ENCODE results near the gene CNGA1.
"Not testable (repeated sequence)": the region's sequence is repeated elsewhere in the genome, so short reads cannot be mapped to it uniquely, and the experiment has no call there.

The CNGA1 gene

GRCh38 chr4:47929682-47930201, 86.7 kb downstream of the CNGA1 start:
- no peaks in the 10 kb centered on the region for H3K27me3 ChIP-seq (ENCODE audit: control insufficient read depth, insufficient read depth, low read length)
- H3K4me1 ChIP-seq (ENCODE audit: control insufficient read depth, insufficient read depth, low read length), result no peaks in the 10 kb centered on the region
- no peak overlapping the region for H3K4me3 ChIP-seq (ENCODE audit: low read depth, low read length)
- H3K9me3 ChIP-seq (ENCODE audit: control insufficient read depth, insufficient read depth, low read depth, low read length), result 0 out of 2 replicates have a peak, but pooled peaks cover 5% of the 10 kb centered on the region
- no peak overlapping the region for H3K9ac ChIP-seq (ENCODE audit: low read length)
- no peak overlapping the region for H3K27ac ChIP-seq (ENCODE audit: low read depth, low read length)
- no peaks in the 10 kb centered on the region for H3K36me3 ChIP-seq (ENCODE audit: control insufficient read depth, insufficient read depth, low read length)

- Histone ChIP-seq H3K36me3 (ENCODE audit: control insufficient read depth, insufficient read depth, low read length) (no peaks in the 10 kb centered on the region), H3K27me3 (ENCODE audit: control insufficient read depth, insufficient read depth, low read length) (no peaks in the 10 kb centered on the region), H3K4me3 (ENCODE audit: low read depth, low read length) (peak overlapping the region; percentile 41), H3K4me1 (ENCODE audit: control insufficient read depth, insufficient read depth, low read length) (peaks cover 10% of the 10 kb centered on the region), H3K27ac (ENCODE audit: low read depth, low read length) (no peak overlapping the region), H3K9ac (ENCODE audit: low read length) (no peak overlapping the region), H3K9me3 (ENCODE audit: control insufficient read depth, insufficient read depth, low read depth, low read length) (no peaks in the 10 kb centered on the region)
Measured at GRCh38 chr4:47926667-47927258, 89.7 kb downstream of the CNGA1 start.

- peaks cover 10% of the 10 kb centered on the region for H3K4me1 ChIP-seq (ENCODE audit: control insufficient read depth, insufficient read depth, low read length)
- not testable (repeated sequence) for H3K36me3 ChIP-seq (ENCODE audit: control insufficient read depth, insufficient read depth, low read length); H3K9me3 ChIP-seq (ENCODE audit: control insufficient read depth, insufficient read depth, low read depth, low read length); H3K27me3 ChIP-seq (ENCODE audit: control insufficient read depth, insufficient read depth, low read length); H3K4me3 ChIP-seq (ENCODE audit: low read depth, low read length); H3K27ac ChIP-seq (ENCODE audit: low read depth, low read length); H3K9ac ChIP-seq (ENCODE audit: low read length)
Measured at GRCh38 chr4:47923261-47923608, 93.2 kb downstream of the CNGA1 start.

GRCh38 chr4:47922436-47923260, 93.8 kb downstream of the CNGA1 start:
- H3K4me3 ChIP-seq (ENCODE audit: low read depth, low read length), result 0 out of 2 replicates have a peak overlapping the region, but pooled peaks have one; percentile 3
- not testable (repeated sequence) for H3K9ac ChIP-seq (ENCODE audit: low read length); H3K27ac ChIP-seq (ENCODE audit: low read depth, low read length); H3K36me3 ChIP-seq (ENCODE audit: control insufficient read depth, insufficient read depth, low read length); H3K9me3 ChIP-seq (ENCODE audit: control insufficient read depth, insufficient read depth, low read depth, low read length); H3K27me3 ChIP-seq (ENCODE audit: control insufficient read depth, insufficient read depth, low read length)
- H3K4me1 ChIP-seq (ENCODE audit: control insufficient read depth, insufficient read depth, low read length), result peaks cover 10% of the 10 kb centered on the region

GRCh38 chr4:47917163-47917562, 99.3 kb downstream of the CNGA1 start:
- not testable (repeated sequence) for H3K9ac ChIP-seq (ENCODE audit: low read length); H3K27ac ChIP-seq (ENCODE audit: low read depth, low read length); H3K27me3 ChIP-seq (ENCODE audit: control insufficient read depth, insufficient read depth, low read length); H3K4me3 ChIP-seq (ENCODE audit: low read depth, low read length); H3K36me3 ChIP-seq (ENCODE audit: control insufficient read depth, insufficient read depth, low read length); H3K4me1 ChIP-seq (ENCODE audit: control insufficient read depth, insufficient read depth, low read length); H3K9me3 ChIP-seq (ENCODE audit: control insufficient read depth, insufficient read depth, low read depth, low read length)

GRCh38 chr4:47915378-47915777, 101.1 kb downstream of the CNGA1 start:
- peak overlapping the region; percentile 90 for H3K4me3 ChIP-seq (ENCODE audit: low read depth, low read length)
- H3K9me3 ChIP-seq (ENCODE audit: control insufficient read depth, insufficient read depth, low read depth, low read length), result no peaks in the 10 kb centered on the region
- no peaks in the 10 kb centered on the region for H3K27me3 ChIP-seq (ENCODE audit: control insufficient read depth, insufficient read depth, low read length)
- peaks cover 17% of the 10 kb centered on the region for H3K36me3 ChIP-seq (ENCODE audit: control insufficient read depth, insufficient read depth, low read length)
- no peak overlapping the region for H3K27ac ChIP-seq (ENCODE audit: low read depth, low read length)
- H3K9ac ChIP-seq (ENCODE audit: low read length), result no peak overlapping the region
- peaks cover 4% of the 10 kb centered on the region; the same call in 1 of the 2 replicates for H3K4me1 ChIP-seq (ENCODE audit: control insufficient read depth, insufficient read depth, low read length)

- peaks cover 4% of the 10 kb centered on the region; the same call in 1 of the 2 replicates for H3K4me1 ChIP-seq (ENCODE audit: control insufficient read depth, insufficient read depth, low read length)
- no peaks in the 10 kb centered on the region for H3K27me3 ChIP-seq (ENCODE audit: control insufficient read depth, insufficient read depth, low read length)
- no peak overlapping the region for H3K27ac ChIP-seq (ENCODE audit: low read depth, low read length)
- H3K9ac ChIP-seq (ENCODE audit: low read length), result peak overlapping the region; percentile 7
- peak overlapping the region; percentile 90 for H3K4me3 ChIP-seq (ENCODE audit: low read depth, low read length)
- no peaks in the 10 kb centered on the region for H3K9me3 ChIP-seq (ENCODE audit: control insufficient read depth, insufficient read depth, low read depth, low read length)
- H3K36me3 ChIP-seq (ENCODE audit: control insufficient read depth, insufficient read depth, low read length), result peaks cover 22% of the 10 kb centered on the region
Measured at GRCh38 chr4:47914926-47915237, 101.6 kb downstream of the CNGA1 start.

- peaks cover 4% of the 10 kb centered on the region; the same call in 1 of the 2 replicates for H3K4me1 ChIP-seq (ENCODE audit: control insufficient read depth, insufficient read depth, low read length)
- H3K36me3 ChIP-seq (ENCODE audit: control insufficient read depth, insufficient read depth, low read length), result peaks cover 23% of the 10 kb centered on the region
- H3K4me3 ChIP-seq (ENCODE audit: low read depth, low read length), result peak within 1 kb of the TSS; percentile 90
- H3K9me3 ChIP-seq (ENCODE audit: control insufficient read depth, insufficient read depth, low read depth, low read length), result no peaks in the 10 kb centered on the region
- peak within 1 kb of the TSS; percentile 82 for H3K9ac ChIP-seq (ENCODE audit: low read length)
- H3K27ac ChIP-seq (ENCODE audit: low read depth, low read length), result peak within 1 kb of the TSS; percentile 83; the same call in 1 of the 2 replicates
- no peaks in the 10 kb centered on the region for H3K27me3 ChIP-seq (ENCODE audit: control insufficient read depth, insufficient read depth, low read length)
Measured at GRCh38 chr4:47914220-47914925, 102.1 kb downstream of the CNGA1 start, which contains the start of gene NFXL1. Gene NFXL1 (minus strand): TSS chr4:47914583. CDS start chr4:47914203, 380 bp downstream.

- Histone ChIP-seq H3K9me3 (ENCODE audit: control insufficient read depth, insufficient read depth, low read depth, low read length) (no peaks in the 10 kb centered on the region), H3K4me1 (ENCODE audit: control insufficient read depth, insufficient read depth, low read length) (peaks cover 4% of the 10 kb centered on the region; the same call in 1 of the 2 replicates), H3K36me3 (ENCODE audit: control insufficient read depth, insufficient read depth, low read length) (peaks cover 27% of the 10 kb centered on the region), H3K9ac (ENCODE audit: low read length) (peak overlapping the region; percentile 82), H3K27ac (ENCODE audit: low read depth, low read length) (peak overlapping the region; percentile 83; the same call in 1 of the 2 replicates), H3K4me3 (ENCODE audit: low read depth, low read length) (peak overlapping the region; percentile 90), H3K27me3 (ENCODE audit: control insufficient read depth, insufficient read depth, low read length) (no peaks in the 10 kb centered on the region)
Measured at GRCh38 chr4:47913861-47914219, 102.6 kb downstream of the CNGA1 start.

- peaks cover 30% of the 10 kb centered on the region for H3K36me3 ChIP-seq (ENCODE audit: control insufficient read depth, insufficient read depth, low read length)
Measured at GRCh38 chr4:47913330-47913729, 103.2 kb downstream of the CNGA1 start.

More at GRCh38 chr4:47913330-47913729, 103.2 kb downstream of the CNGA1 start:
- Histone ChIP-seq H3K4me1 (ENCODE audit: control insufficient read depth, insufficient read depth, low read length) (peaks cover 4% of the 10 kb centered on the region; the same call in 1 of the 2 replicates), H3K9me3 (ENCODE audit: control insufficient read depth, insufficient read depth, low read depth, low read length) (no peaks in the 10 kb centered on the region), H3K4me3 (ENCODE audit: low read depth, low read length) (peak overlapping the region; percentile 90), H3K27me3 (ENCODE audit: control insufficient read depth, insufficient read depth, low read length) (no peaks in the 10 kb centered on the region), H3K27ac (ENCODE audit: low read depth, low read length) (peak overlapping the region; percentile 83; the same call in 1 of the 2 replicates), H3K9ac (ENCODE audit: low read length) (peak overlapping the region; percentile 82)
